GM21717 (cell line): ENCODE results near the gene CYP2W1.
A peak's percentile ranks its signal among the peaks of the same experiment; 100 is the strongest.
"Not testable (repeated sequence)": the region's sequence is repeated elsewhere in the genome, so short reads cannot be mapped to it uniquely, and the experiment has no call there.

Experiments
- ATAC-seq: cut with Tn5 transposase; IDR thresholded peaks from one replicate; pipeline ENCODE4 v1.9.1; 2021; ENCODE audit warnings: mild to moderate bottlenecking, moderate library complexity; ENCODE audit not compliant: unreplicated experiment

The CYP2W1 gene

GRCh38 chr7:1027242-1028043 lies 44.5 kb downstream of the CYP2W1 start:
- no peak for ATAC-seq

GRCh38 chr7:1028044-1028770 lies 45.2 kb downstream of the CYP2W1 start:
- peak; percentile 39 for ATAC-seq

GRCh38 chr7:1028775-1029636 lies 46.0 kb downstream of the CYP2W1 start:
- ATAC-seq, result peak; percentile 26

GRCh38 chr7:1029637-1030443 lies 46.9 kb downstream of the CYP2W1 start:
- no peak for ATAC-seq

GRCh38 chr7:1030444-1031070 lies 47.6 kb downstream of the CYP2W1 start:
- ATAC-seq, result no peak

- ATAC-seq, result no peak
Observed at GRCh38 chr7:1031716-1032455, 48.9 kb downstream of the CYP2W1 start.

- no peak for ATAC-seq
Observed at GRCh38 chr7:1032536-1033181, 49.7 kb downstream of the CYP2W1 start.

- no peak for ATAC-seq
Observed at GRCh38 chr7:1033546-1034145, 50.7 kb downstream of the CYP2W1 start.

- not testable (repeated sequence) for ATAC-seq
Observed at GRCh38 chr7:1034769-1035168, 51.8 kb downstream of the CYP2W1 start.

- ATAC-seq, result not testable (repeated sequence)
Observed at GRCh38 chr7:1036164-1036928, 53.4 kb downstream of the CYP2W1 start.
